Fibroblast of skin of scalp (primary cell): ENCODE data around the gene TK2. TPM values are rescaled to one million over a fixed set of nuclear protein-coding genes. Genes with fewer than 3 reads are reported as not detected.
A peak's percentile ranks its signal among the peaks of the same experiment; 100 is the strongest.
"Not testable (repeated sequence)": the region's sequence is repeated elsewhere in the genome, so short reads cannot be mapped to it uniquely, and the experiment has no call there.

Source experiments
- DNase-seq: peaks from one replicate; pipeline ENCODE4 v3.0.0-alpha.2; 2013
- polyA plus RNA-seq, 2 experiments: library from polyadenylated mRNA; unstranded; fragments of 120-200 nt; gene quantifications; one replicate each; pipeline ENCODE4 v1.2.1, GENCODE V29; 2013; ENCODE audit not compliant: insufficient read length in 2 of 2

The TK2 gene
- 17.3 TPM for polyA plus RNA-seq (2013, experiment 1 of 2; ENCODE audit: insufficient read length)
- polyA plus RNA-seq (2013, experiment 2 of 2; ENCODE audit: insufficient read length), result 18.4 TPM

- peak; percentile 78 for DNase-seq
Observed at GRCh38 chr16:66549284-66550131, at the start of gene TK2. Gene TK2 (minus strand): TSS chr16:66550122. CDS start chr16:66550061, 61 bp downstream.

- DNase-seq, result no peak
Observed at GRCh38 chr16:66598111-66598510, 48.2 kb upstream of the TK2 start.

DNA sequence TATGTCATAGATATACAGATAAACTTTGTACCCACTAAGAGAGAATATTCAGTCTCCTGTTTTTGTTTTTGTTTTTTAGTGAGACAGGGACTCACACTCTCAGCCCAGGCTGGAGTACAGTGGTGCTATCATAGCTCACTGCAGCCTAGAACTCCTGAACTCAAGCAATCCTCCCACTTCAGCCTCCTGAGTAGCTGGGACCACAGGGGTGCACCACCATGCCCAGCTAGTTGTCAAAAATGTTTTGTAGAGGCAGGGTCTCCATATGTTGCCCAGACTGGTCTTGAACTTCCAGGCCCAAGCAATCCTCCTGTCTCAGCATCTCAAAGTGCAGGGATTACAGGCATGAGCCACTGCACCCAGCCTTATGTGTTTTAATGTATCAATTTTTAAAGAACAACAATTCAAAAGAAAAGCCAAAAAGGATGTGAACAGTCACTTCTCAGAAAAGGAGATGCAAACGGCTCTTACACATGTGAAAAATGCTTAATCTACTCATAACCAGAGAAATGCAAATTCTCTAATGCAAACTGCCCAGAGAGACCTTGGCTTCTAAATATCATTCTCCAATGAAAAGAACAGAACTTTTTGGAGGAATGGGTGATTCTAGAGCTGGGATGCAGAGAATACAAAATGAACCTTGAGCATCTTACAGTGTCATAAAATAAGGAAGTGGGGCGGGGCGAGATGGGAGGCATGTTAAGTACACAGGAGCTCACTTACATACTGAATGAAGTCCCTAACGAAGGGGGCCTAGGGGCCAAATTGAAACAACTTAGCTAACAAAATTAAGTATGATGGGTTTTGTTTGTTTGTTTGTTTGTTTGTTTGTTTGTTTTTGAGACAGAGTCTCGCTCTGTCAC is 47.3 kb upstream of the TK2 start:
- no peak for DNase-seq

- not testable (repeated sequence) for DNase-seq
Observed at GRCh38 chr16:66596559-66596958, 46.6 kb upstream of the TK2 start.

- DNase-seq, result no peak
Observed at GRCh38 chr16:66594739-66595138, 44.8 kb upstream of the TK2 start.

GRCh38 chr16:66592814-66593213 is 42.9 kb upstream of the TK2 start:
- no peak for DNase-seq

GRCh38 chr16:66592241-66592640 is 42.3 kb upstream of the TK2 start:
- DNase-seq, result no peak

DNA sequence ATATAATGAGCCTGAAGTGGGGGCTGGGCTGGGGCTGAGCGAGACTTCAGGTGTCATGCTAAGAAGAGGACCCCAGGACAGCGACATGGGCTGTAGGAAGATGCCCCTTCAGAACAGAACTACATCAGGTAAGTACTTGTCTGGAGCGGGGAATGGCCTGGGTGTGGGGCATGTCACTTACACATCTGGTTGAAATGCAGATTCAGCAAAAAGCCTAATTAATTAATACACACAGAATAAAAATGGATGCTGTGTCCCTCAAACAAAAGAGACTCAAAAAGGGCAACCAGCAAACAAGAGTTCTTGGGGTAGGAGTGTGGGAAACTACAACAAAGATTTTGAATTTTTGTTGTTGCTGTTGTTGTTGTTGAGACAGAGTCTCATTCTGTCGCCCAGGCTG is 41.1 kb upstream of the TK2 start:
- DNase-seq, result no peak

DNA sequence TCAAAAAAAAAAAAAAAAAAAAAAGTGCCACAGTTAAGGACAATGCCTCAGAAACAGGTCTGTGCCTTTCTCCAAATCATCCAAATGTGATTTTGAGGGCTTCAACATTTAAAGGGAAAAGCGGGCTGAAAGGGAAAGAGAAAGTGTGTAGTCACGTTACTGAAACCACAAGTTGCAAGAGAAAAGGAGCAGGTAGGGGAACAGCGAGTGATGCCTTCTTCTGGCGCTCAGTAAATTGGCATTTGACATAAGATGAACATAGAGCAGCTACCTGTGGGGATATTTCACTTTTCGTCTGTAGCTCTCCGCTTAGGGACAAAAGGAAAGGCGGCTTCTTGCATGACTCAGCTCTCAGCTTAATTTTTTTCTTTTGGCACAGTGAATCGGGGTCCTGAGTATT is 40.4 kb upstream of the TK2 start:
- no peak for DNase-seq

DNA sequence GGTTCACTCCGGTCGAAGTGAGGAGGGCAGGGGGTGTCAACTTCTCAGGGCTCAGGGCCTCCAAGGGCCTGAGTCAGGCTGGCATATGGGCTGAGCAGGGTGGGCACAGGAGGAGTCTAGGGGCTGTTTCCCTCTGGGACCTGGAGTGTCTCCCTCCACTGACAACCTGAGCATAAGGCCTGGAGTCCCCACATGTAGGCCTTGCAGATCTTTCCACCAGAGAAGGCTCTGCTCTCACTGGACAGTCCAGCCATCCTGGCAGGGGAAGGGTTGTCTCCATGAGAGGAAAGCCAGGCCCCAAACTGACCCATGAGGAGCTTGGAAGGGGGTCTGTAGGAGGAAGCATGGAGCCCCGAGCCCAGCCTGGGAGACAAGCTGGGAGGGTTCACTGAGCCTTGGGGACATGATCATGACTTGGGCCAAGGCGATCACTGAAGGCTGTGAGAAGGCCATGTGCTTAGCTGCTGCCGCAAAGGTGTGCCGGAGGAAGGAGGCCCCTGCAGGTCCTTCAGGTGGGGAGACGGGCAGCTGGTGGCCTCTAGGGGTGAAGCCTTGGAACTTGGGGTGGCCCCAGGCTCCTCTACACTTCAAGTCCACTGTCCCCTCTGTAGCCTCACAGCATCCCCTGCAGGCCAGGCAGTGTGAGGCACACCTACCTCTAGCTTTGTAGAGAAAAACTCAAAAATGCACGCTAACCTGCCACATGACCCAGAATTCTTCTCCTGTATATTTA is 39.2 kb upstream of the TK2 start:
- no peak for DNase-seq

DNA sequence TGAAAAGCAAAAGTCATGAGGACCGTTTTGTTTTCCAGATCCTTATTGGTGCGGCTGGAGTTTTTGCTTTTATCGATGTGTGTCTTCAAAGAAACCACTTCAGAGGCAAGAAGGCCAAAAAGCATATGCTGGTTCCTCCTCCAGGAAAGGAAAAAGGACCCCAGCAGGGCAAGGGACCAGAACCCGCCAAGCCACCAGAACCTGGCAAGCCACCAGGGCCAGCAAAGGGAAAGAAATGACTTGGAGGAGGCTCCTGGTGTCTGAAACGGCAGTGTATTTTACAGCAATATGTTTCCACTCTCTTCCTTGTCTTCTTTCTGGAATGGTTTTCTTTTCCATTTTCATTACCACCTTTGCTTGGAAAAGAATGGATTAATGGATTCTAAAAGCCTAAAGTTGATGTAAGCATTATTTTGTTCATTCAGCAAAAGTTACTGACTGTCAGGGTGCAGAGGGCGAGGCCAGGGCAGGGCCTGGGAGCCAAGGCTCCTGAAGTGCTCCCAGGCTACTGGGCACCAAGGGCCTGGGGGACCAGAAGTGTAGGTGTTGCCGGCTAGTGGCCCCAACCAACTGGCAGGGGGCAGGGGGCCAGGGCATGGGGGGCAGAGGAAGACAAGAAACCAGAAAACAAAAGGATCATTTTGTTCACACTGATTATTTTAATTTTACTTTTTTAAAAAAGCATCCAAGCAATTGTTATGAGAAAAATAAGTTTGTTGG is 38.1 kb upstream of the TK2 start:
- DNase-seq, result no peak

GRCh38 chr16:66585481-66586239 is 35.7 kb upstream of the TK2 start:
- no peak for DNase-seq

- DNase-seq, result no peak
Observed at GRCh38 chr16:66581246-66581952, 31.5 kb upstream of the TK2 start.

- DNase-seq, result peak; percentile 75
Observed at GRCh38 chr16:66580605-66581209, 30.8 kb upstream of the TK2 start.

GRCh38 chr16:66578651-66579531 is 29.0 kb upstream of the TK2 start, which contains the start of gene CMTM2:
Gene CMTM2 (plus strand): TSS chr16:66579463. CDS start chr16:66579608, 145 bp downstream.
- no peak for DNase-seq

DNA sequence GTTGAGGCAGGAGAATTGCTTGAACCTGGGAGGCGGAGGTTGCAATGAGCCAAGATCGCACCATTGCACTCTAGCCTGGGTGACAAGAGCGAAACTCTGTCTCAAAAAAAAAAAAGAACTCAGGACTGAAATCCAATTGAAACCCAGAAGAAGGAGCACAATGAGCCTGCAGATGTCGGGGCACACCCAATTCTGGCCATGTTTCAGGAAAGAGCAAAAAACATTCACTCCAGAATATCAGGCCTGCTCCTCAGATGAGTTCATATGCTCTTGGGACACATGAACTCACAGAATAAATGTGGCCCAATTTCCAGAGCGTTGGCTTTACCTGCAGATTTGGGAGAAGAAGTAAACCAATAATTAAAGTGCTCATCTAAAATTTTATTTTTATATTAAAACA is 26.4 kb upstream of the TK2 start:
- no peak for DNase-seq

DNA sequence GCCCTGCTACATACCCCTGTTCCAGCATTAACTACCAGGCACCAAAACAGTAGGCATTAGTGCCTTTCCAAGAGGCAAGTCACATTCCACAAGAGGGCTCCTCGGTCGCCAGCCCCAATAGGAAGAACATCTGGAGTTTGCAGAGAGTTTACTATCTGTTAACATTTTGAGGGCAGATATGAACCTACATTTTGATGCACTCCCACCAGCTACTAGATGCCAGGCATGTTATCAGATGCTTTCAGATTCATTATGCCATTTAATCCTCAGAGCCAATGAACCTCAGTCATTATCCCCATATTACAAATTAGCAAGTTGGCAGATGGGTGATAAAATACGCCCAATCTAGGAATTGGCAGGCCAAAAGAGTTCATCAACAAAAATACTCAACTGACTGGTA is 25.1 kb upstream of the TK2 start:
- no peak for DNase-seq

DNA sequence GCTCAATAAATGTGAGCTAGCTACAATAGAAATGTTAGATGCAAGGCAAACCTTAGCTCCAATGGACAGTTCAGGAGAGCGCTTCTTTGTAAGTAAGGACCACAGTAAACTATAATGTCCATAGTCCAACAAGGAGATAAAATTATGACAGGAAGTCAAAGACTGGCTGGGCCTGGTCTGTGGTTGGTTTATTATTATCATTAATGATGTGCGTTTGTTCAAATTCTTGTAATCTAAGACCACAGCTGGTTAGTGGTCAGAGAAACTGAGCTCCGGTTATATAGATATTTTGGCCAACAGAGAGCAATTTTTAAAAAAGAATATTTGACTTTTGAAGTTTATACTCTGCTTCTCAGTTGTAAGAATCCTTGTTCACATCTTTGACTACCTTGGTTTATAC is 24.6 kb upstream of the TK2 start:
- DNase-seq, result no peak

- no peak for DNase-seq
Observed at GRCh38 chr16:66574081-66574480, 24.2 kb upstream of the TK2 start.
